Measurements from ENCODE around the gene LRRC56. TPM values are rescaled to one million over a fixed set of nuclear protein-coding genes. Genes with fewer than 3 reads are reported as not detected.

Gene LRRC56
- total RNA-seq, 1 donor from 2014 or later = 0.22 TPM

DNA sequence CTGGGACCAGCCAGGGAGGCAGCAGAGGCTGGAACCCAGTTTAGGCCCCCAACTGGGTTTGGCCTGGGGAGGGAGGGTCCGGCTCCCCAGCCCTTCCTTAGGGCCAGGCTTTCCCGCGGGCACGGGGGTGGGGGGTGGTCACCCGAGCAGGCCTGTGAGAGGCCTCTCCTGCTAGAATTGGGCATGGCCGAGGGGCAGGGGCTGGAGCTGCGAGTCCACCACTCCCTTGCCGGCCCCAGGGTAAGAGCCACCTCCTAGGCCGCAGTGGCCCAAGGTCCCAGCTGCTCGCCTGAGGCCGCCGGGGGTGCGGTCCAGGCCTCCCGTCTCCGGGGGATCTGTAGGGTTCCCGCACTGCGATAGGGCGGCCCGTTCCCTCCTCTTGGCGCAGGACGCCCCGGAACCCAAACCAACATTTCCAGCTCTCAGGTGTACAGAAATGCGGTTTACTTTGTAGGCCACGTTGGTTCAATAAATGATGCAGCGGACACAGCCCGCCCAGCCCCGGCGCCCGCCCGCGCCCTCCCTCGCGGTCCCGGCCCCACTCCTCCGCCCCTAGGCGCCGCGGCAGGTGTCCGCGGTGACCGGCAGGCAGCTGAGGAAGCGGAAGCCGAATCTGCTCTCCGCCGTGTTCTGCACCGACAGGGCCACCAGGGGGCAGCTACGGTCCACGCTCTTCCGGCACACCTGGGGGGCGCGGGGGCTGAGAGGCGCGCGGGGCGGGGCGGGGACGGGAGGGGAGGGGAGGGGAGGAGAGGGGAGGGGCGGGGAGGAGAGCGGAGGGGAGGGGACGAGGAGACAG lies 17.3 kb downstream of the LRRC56 start:
- intact Hi-C loops (cut with micrococcal nuclease) = no loop called here
- ATAC-seq (peak; percentile 71), DNase-seq (peak; percentile 72)

DNA sequence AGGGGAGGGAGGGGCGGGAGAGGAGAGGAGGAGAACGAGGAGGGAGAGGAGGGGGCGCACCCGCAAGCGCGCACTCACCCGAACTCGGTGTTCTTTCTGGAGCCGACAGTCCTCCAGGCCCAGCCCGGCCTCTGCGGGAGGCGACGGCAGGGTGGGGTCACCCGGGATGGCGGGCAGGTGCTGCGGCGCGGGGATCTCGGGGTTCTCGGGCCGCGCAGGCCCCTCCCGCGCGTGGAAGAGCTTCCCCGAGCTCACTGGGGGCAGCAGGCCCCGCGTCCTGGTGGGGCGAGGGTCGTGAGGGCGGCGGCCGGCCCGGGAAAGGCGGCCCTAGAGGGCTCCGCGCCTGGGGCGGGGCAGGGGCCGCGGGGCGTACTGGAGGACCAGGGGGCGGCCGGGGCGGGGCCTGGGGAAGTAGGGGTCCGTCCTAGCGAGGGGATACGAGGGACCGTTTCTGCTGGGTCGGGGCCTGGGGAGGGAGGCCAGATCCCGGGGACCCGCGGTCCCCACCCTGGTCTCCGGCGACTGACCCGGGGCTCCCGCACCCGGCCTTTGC lies 18.0 kb downstream of the LRRC56 start:
- intact Hi-C loops (cut with micrococcal nuclease) = no loop called here
- ATAC-seq = no peak
- DNase-seq = no peak

DNA sequence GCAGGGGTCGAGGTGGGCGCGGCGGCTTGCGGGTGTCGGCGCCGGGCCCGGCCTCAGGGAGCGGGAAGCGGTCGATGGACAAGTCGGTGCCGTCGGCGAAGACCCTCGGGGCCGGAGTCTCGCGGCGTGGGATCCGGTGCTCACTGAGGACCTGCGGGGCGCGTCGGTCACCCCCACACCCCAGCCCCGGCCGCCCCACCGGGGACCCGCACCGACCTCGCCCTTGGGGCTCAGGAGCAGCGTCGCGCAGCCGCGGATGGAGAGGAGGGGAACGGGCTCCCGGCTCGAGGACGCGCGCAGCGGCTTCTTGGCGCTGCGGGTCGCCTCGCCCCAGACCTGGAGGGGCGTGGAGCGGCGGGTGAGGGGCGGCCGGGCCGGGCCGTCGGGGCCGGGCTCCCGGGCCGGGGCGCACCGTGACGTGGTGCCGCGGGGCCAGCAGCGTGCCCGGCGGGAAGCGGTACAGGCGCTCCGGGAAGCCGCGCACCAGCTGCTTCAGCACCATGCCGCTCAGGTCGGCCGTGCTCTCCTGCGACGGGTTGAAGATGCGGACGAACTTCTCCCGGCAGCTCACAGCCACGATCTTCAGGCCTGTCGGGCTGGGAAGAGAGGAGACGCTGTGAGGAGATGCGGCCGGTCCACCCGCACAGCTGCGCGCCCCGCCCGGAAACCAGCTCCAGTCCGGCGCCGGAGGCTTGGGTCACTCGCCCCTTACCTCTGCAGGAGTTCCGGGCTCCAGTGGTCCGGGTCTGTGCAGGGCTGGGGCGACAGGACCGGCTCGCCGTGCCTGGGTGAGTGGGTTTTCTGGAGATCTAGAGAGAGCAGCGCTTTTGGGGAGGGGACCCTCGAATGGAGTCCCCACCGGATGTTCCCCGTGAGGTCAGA lies 18.7 kb downstream of the LRRC56 start:
- intact Hi-C loops (cut with micrococcal nuclease) = no loop called here
- DNase-seq (no peak), ATAC-seq (no peak)

DNA sequence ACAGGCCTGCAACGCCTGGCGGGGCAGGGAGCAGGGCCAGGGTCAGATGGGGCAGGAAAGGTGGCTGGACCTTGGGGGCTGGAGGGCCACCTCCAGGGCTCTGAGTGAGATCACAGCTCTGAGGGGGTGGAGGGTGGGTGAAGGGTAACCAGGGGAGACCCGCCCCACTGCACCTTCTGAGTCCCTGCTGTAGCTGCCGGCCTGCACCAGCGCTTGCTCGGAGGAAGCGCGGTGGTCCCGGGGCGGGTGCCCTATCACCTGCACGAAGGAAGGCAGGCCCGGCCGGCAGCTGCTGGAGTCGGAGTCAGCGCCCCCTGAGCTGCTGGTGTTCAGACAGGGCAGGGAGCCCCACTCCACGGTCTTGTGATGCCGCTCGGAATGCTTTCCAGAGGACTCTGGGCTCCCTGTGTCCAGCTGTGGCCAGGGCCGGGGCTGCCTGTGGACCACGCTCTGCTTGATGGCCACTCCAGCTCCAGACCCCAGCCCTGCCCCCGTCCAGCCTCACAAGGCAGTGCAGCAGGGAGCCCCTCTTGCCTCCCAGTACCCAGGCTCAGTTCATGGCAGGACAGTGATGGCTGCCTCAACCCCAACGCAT lies 19.4 kb downstream of the LRRC56 start:
- intact Hi-C loops (cut with micrococcal nuclease) = no loop called here
- ATAC-seq (no peak), DNase-seq (no peak)

DNA sequence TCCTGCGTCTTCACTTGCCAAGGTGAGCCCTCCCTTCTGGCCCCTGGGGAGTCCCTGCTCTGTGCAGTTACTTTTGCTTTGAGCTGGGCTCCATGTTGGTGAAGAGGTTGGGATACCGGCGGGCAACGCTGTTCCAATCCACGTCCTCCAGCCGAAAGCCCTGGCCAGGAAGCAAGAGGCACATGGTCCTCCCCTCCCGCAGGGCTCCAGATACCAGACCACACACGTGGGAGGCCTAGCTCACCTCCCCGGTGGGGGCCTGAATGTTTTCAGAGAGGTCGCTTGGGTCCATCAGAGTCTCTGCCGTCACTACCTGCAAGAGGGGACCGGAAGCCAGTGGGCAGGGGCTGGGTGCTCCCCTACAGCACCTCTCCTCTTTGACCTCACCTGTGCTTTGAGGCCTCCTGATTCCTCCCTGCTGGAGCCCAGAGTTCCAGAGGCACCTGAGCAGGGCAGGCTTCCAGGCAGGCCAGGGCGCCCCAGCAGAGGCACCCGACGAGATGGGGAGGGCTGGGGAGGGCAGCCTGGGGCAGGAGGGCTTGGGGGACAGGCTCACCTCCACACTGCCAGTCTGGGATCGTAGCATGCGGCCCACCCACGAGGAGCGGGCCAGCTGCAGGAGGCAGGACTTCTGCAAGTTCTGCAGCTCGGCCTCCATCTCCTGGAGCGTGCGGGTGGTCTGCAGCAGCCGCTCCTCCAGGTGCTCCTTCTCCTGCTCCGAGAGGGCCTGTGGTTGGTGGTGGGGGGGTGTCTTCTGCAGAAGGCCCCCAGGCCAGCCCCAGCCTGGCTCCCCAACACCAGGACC lies 20.2 kb downstream of the LRRC56 start:
- no peak for DNase-seq
- ATAC-seq = no peak
- intact Hi-C loops (cut with micrococcal nuclease) = no loop called here

DNA sequence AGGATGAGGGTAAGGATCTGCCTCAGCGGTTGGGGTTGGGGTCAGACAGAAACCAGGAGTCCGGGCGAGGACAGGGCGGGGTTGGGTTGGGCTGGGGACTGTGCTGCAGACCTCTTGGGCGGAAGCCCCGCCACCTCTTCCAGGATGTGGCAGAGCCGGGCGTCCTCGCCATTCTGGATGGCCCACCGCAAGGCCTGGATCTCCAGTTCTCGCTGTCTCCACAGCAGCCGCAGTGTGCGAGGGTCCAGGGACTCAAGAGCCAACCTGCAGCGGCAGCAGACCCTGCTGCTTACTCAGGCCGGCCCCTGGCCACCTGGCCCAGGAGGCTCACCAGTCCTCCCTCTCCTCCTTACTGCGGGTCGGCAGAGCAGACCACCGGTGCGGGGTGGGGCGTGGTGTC lies 21.2 kb downstream of the LRRC56 start:
- intact Hi-C loops (cut with micrococcal nuclease) = no loop called here
- ATAC-seq (no peak), DNase-seq (no peak)

DNA sequence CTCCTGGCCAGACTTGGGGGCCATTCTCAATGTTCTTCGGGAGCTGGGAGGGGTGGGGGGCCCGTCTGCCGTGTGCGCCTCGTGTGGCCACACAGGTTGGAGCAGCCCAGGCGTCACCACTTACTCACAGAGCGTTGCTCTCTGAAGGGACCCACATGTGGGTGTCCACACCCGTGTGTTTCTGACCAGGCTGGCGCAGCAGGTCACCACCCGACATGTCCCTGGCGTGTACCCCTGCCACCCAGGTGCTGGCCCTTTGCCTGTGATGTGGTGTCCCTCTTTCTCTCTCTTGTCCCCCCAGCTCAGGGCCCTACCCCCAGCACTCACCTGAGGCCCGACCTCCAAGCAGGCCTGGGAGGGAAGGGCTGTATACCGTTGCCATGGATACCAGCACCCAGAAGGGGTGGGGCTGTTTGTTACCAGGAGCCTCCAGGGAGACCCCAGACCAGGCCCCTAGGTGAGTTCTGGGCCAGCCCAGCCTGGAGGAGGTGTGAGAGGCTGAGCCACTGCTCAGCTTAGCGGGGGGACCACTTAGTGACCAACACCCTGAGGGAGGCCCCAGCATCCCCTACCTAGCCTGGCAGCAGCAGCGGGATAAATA lies 21.8 kb downstream of the LRRC56 start:
- intact Hi-C loops (cut with micrococcal nuclease) = no loop called here
- DNase-seq = no peak
- no peak for ATAC-seq

DNA sequence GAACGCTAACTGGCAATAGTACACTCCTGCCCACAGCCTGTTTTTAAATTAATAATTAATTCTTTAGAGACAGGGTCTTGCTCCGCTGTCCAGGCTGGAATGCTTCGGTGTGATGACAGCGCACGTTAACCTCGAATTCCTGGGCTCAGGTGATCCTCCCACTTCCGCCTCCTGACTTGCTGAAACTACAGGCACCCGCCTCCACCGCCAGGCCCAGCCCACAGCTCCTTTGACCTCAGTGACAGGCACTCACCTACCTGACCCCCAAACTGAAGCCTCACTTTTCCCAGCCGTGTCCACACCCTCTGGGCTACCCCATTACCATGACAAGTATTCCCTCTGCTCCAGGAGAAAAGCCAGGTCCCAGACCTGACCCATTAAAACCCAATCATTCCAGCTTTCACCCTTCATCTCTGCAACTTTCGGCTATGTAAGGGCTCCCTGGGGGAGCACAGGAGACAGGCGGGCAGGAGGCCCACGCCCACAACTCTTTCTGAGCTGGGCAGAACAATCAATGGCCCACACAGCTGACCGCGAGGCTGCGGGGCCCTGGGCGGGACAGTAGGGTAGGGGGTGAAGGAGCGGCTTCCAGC lies 22.5 kb downstream of the LRRC56 start:
- intact Hi-C loops (cut with micrococcal nuclease) = no loop called here
- DNase-seq (no peak), ATAC-seq (no peak)

DNA sequence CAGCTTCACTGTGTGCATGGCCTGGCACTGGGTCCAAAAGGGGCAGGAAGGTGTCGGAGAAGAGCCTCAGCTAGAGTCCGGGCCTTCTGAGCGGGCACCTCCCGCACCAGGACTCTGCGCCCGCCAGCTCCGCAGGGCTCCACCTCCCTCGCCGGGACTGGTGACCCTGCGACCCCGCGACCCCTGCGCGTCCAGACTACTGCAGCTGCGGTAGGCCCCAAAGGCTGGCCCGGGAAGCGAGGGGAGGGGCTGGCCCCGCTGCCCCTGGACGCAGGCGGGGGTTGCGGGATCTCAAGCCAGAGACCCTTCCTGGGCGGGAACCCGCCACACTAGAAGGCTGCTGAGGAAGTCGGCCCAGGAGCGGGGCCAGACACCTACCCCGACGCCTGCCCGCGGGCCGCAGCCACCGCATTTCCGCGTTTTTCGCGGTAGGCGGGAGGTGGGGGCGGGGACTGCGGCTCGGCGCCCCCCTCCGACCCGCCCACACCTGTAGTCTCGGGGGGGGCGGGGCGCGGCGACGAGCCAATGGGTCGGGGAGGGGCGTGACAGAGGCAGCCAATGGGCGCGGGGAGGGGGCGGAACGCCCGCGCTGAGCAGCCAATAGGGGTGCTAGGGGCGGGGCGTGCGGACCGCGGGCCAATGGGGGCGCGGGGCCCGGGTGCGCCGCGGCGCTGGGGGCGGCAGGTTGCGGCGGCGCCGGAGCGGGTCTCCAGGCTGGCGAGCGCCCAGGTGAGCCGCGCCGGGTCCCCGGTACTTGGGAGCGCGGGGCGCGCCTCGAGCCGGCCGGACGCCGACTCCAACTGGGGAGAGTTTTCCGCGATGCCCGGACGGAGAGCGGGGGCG lies 23.2 kb downstream of the LRRC56 start, which contains the start of the genes LMNTD2 and RASSF7:
LMNTD2 (minus strand) TSS at position 434 of the 843 bp plus-strand sequence; CDS start at position 412, 22 bp downstream.
RASSF7 (plus strand) TSS at position 666 of the 843 bp plus-strand sequence. CDS start 799 bp downstream, outside the sequence.
- intact Hi-C loops (cut with micrococcal nuclease) = no loop called here
- DNase-seq (peak; percentile 96), ATAC-seq (peak; percentile 94)

DNA sequence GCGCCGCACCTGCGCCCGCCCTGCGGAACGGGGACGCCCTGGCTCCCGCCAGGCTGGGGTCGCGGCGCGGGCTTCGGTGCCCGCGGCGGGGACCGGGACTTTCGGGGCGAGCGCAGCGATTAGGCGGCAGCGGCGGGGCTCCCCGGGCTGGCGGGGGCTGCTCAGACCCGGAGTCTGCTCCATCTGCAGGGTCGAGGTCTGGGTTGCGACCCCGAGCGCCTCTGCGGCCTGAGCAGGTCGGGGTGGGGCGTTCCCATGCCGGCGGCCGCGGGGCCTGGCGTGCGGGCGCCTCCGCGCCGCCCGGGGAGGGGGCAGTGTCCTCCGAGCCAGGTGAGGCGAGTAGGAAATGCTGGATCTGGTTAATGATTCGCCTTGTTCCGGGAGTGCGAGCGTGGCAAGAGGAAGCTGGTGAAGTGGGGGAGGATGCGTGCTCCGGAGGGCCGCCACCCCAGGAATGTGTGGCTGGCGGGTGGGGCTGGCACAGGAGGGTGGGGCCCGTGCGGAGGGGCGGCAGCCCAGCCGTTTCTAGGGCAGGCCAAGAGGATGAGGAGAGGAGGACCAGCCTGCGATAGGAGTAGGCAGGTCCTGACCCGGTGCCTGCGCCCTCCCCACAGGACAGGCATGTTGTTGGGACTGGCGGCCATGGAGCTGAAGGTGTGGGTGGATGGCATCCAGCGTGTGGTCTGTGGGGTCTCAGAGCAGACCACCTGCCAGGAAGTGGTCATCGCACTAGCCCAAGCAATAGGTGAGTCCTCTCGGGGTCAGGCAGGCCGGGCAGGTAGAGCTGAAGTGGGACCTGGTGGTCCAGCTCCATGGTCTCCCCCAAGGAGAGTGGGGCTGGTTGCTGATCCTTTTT lies 24.0 kb downstream of the LRRC56 start:
- intact Hi-C loops (cut with micrococcal nuclease) = no loop called here
- ATAC-seq = peak; percentile 6

DNA sequence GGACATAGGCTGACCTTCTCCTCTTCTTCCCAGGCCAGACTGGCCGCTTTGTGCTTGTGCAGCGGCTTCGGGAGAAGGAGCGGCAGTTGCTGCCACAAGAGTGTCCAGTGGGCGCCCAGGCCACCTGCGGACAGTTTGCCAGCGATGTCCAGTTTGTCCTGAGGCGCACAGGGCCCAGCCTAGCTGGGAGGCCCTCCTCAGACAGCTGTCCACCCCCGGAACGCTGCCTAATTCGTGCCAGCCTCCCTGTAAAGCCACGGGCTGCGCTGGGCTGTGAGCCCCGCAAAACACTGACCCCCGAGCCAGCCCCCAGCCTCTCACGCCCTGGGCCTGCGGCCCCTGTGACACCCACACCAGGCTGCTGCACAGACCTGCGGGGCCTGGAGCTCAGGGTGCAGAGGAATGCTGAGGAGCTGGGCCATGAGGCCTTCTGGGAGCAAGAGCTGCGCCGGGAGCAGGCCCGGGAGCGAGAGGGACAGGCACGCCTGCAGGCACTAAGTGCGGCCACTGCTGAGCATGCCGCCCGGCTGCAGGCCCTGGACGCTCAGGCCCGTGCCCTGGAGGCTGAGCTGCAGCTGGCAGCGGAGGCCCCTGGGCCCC lies 24.8 kb downstream of the LRRC56 start:
- intact Hi-C loops (cut with micrococcal nuclease) = no loop called here
- no peak for ATAC-seq
- DNase-seq = no peak

More for the DNA sequence above, 24.0 kb downstream of the LRRC56 start:
- DNase-seq = no peak

DNA sequence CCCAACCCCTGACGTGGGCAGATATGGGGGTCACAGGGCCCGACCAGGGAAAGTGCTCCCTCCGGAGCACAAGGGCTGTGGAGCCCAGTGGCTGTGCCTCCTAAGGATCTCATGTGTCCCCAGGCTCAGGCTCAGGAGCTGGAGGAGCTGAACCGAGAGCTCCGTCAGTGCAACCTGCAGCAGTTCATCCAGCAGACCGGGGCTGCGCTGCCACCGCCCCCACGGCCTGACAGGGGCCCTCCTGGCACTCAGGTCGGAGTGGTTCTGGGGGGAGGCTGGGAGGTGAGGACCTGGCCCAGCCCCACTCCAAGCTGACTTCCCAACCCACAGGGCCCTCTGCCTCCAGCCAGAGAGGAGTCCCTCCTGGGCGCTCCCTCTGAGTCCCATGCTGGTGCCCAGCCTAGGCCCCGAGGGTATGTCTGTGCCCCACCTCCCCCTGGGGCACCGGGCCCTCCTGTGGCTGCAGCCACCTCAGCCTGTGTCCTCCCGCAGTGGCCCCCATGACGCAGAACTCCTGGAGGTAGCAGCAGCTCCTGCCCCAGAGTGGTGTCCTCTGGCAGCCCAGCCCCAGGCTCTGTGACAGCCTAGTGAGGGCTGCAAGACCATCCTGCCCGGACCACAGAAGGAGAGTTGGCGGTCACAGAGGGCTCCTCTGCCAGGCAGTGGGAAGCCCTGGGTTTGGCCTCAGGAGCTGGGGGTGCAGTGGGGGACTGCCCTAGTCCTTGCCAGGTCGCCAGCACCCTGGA lies 25.9 kb downstream of the LRRC56 start:
- ATAC-seq (no peak), DNase-seq (no peak)
- intact Hi-C loops (cut with micrococcal nuclease) = no loop called here

DNA sequence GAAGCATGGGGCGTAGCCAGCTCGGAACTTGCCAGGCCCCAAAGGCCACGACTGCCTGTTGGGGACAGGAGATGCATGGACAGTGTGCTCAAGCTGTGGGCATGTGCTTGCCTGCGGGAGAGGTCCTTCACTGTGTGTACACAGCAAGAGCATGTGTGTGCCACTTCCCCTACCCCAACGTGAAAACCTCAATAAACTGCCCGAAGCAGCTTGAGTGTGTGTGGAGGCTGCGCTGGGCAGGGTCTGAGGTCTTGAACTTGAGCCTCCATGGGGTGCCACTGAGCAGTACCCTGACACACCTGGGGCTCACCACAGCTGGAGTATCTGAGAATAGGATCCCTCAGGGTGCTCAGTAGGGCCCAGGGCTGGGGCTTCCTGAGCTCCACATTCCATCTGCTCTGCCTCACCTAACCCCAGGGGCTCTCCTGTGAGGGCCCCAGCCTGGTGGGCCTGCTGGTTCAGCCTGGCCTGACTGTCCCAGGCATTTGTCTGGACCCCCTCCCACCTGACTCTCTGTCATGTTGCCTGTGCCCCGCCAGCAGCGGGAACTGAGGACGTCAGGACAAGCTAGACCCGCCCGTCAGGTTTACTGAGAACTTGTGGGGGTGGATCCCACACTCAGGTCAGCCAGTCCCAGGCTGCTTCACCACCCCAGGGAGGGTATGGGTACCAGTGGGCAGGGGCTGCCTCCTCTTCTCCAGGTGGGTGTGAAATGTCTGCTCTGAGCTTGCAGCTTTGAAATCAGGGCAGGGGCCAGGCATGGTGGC lies 26.7 kb downstream of the LRRC56 start:
- intact Hi-C loops (cut with micrococcal nuclease) = no loop called here
- no peak for DNase-seq
- ATAC-seq = no peak

DNA sequence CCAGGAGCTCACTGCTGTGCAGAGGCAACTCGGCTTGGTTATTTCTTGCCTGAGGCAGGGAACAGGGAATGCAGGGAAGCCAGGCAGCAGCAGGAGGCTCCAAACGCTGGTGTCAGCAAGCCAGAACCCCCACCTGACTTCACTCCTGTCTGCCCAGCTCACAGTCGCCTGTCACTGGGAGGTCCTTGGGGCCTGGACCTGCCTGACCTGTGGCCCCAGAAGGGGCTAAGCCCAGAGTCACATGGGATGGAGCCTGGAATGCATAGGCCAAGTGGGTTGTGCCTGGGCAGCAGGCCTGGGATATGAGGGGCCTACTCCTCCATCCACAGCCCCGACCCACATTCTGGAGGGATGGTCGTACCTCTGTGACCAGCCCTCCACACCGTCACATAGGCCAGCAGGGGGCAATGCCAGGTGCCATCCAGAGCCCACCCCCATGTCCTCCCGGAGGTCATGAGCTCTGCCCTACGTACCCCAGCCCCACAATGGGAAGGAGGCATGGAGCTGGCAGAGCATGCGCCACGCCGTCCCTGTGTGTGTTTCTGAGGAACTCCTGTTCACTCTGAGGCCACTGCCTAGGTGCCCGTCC lies 28.7 kb downstream of the LRRC56 start:
- no peak for ATAC-seq
- intact Hi-C loops (cut with micrococcal nuclease) = no loop called here
- peak; percentile 32 for DNase-seq
